ENCODE measurements around the gene CPLANE1. TPM values are rescaled to one million over a fixed set of nuclear protein-coding genes. Genes with fewer than 3 reads are reported as not detected.

CPLANE1 gene
- total and polyA plus RNA-seq, 8 donors = 3.5 to 11.0 (median 7.3) TPM

DNA sequence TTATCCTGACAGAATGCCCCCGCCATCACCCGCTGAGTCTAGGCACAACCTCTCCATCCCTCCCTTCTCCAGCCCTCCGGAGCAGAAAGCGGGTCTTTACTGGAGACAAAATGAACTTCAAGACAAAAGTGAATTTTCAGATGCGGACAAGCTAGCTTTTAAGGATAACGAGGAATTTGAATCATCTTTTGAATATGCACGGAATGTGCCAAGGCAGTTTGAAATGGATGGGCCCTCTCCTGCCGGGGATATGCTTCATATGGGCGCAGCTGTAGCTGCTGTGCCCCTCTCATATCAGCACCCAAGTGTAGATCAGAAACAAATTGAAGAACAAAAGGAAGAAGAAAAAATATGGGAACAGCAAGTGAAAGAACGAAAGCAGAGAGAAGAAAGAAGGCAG, 37.5 kb downstream of the CPLANE1 start:
- no peak for FAIRE-seq
- peaks cover 0 to 19% (median 0%) of the 10 kb centered on the region in 3 donors for H3K36me3 ChIP-seq
- intact Hi-C loops (cut with DNase I) = no loop called here
- no peak for DNase-seq
- H3K4me3 ChIP-seq = no peak overlapping the region
- H3K9me3 ChIP-seq = no peaks in the 10 kb centered on the region
- TF ChIP-seq, protein P1, sequence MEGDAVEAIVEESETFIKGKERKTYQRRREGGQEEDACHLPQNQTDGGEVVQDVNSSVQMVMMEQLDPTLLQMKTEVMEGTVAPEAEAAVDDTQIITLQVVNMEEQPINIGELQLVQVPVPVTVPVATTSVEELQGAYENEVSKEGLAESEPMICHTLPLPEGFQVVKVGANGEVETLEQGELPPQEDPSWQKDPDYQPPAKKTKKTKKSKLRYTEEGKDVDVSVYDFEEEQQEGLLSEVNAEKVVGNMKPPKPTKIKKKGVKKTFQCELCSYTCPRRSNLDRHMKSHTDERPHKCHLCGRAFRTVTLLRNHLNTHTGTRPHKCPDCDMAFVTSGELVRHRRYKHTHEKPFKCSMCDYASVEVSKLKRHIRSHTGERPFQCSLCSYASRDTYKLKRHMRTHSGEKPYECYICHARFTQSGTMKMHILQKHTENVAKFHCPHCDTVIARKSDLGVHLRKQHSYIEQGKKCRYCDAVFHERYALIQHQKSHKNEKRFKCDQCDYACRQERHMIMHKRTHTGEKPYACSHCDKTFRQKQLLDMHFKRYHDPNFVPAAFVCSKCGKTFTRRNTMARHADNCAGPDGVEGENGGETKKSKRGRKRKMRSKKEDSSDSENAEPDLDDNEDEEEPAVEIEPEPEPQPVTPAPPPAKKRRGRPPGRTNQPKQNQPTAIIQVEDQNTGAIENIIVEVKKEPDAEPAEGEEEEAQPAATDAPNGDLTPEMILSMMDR (IDR thresholded peaks at IDR 0.05) = no peak
- H3K27me3 ChIP-seq = no peaks in the 10 kb centered on the region
- H3K4me1 ChIP-seq = no peaks in the 10 kb centered on the region
- 98 to 99% methylated on average over 10 of the region's 10 CpGs for WGBS, 2 donors
- no peak overlapping the region for H3K27ac ChIP-seq
- ATAC-seq = no peak

DNA sequence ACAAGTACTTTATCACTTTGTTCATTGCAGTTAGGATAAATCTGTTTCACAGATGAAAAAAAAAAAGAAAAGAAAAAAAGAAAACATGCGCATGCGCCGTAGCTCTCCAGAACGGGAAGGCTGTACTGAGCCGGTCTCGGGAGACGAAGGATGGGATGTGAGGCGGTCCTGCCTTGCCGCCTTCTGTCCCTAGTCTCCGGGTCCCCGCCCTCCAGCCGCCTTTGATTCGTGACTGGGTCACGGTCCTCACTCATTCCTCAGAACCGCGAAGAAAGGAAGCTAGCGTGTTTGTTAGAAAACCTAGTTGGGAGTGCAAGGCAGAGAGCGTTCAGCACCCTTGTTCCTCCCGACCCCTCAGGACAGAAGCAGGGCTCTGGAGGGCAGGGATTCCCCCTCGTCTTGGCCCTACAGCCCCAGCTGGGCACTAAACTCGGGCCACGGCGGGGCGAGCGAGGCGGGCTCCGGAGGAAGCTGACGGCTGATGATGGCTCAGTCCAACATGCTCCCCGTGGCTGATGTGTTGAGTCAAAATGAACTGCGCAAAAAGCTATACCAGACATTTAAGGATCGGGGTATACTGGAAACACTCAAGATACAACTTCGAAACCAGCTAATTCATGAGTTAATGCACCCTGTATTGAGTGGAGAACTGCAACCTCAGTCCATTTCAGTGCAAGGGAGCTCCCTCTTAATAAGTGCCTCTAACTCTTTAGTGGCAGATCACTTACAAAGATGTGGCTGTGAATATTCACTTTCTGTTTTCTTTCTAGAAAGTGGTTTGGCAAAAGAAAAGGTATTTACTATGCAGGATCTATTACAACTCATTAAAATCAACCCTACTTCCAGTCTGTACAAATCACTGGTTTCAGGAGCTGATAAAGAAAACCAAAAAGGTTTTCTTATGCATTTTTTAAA, 40.0 kb downstream of the CPLANE1 start:
- Histone ChIP-seq H3K4me1 (no peaks in the 10 kb centered on the region), H3K27ac (no peak overlapping the region), H3K4me3 (no peak overlapping the region), H3K36me3 (peaks cover 0 to 11% (median 3%) of the 10 kb centered on the region in 3 donors), H3K27me3 (no peaks in the 10 kb centered on the region), H3K9me3 (no peaks in the 10 kb centered on the region)
- ATAC-seq (peak in 1 of 4 donors; percentile 30), FAIRE-seq (no peak), DNase-seq (no peak)
- WGBS, 2 donors = 91 to 93% methylated on average over 31 to 32 of the region's 32 CpGs
- intact Hi-C loops (cut with DNase I) = no loop called here
- TF ChIP-seq, protein P1 (IDR thresholded peaks at IDR 0.05) = no peak

DNA sequence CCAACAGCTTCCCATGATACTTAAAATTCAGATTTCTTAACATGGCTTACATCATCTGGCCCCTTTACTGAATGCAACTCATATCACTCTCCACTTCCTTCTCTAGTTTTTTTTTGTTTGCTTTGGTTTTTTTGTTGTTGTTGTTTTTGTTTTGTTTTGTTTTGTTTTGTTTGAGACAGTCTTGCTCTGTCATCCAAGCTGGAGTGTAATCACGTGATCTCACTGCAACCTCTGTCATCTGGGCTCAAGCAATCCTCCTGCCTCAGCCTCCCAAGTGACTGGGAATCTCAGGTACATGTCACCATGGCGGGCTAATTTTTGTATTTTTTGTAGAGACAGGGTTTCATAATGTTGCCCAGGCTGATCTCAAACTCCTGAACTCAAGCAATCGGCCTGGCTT, 41.4 kb downstream of the CPLANE1 start:
- Histone ChIP-seq H3K27ac (no peak overlapping the region), H3K36me3 (peaks cover 0 to 4% (median 3%) of the 10 kb centered on the region in 3 donors), H3K4me3 (no peak overlapping the region), H3K4me1 (no peaks in the 10 kb centered on the region), H3K27me3 (no peaks in the 10 kb centered on the region), H3K9me3 (no peaks in the 10 kb centered on the region)
- intact Hi-C loops (cut with DNase I) = no loop called here
- FAIRE-seq = no peak
- no peak for ATAC-seq
- TF ChIP-seq, protein P1 (IDR thresholded peaks at IDR 0.05) = no peak
- 93 to 96% methylated on average over 3 of the region's 3 CpGs for WGBS, 2 donors
- no peak for DNase-seq

DNA sequence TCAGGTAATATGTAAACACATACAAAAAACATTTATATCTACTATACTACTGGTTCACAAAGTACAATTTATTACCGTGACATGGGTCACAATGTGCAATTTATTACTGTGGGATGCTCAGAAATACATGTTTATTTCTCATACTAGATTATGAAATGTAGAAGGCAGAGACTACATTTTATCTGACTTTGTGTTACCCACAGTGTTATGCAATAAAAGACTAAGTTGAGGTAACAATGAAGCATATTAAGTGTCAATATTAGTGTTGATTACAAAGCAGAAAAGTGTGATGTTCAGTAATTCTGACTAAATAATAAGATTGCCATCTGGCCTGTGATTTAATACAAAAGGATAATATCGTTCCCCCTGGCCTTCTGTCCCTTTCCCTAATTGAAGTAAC, 42.4 kb downstream of the CPLANE1 start:
- WGBS, 2 donors = 84 to 91% methylated on average over 2 of the region's 2 CpGs
- TF ChIP-seq, protein P1 (IDR thresholded peaks at IDR 0.05) = no peak
- intact Hi-C loops (cut with DNase I) = no loop called here
- no peaks in the 10 kb centered on the region for H3K9me3 ChIP-seq
- FAIRE-seq = no peak
- peaks cover 0 to 4% (median 3%) of the 10 kb centered on the region in 3 donors for H3K36me3 ChIP-seq
- no peaks in the 10 kb centered on the region for H3K27me3 ChIP-seq
- no peak for ATAC-seq
- no peak for DNase-seq
- H3K27ac ChIP-seq = no peak overlapping the region
- no peaks in the 10 kb centered on the region for H3K4me1 ChIP-seq
- H3K4me3 ChIP-seq = no peak overlapping the region

DNA sequence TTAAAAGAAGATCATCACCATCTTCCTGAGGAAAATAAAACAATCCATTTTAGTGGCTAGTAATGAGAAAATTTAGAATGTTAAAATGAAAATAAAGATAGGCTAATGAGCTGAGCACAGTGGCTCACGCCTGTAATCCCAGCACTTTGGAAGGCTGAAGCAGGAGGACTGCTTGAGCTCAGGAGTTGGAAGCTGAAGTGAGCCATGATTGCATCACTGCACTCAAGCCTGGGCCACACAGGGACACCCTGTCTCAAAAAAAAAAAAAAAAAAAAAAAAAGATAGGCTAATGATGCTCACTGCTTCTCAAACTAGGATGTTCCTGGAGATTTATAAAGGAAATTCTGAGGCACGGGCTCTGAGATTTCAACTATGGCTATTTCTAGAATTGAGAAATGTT, 50.3 kb downstream of the CPLANE1 start:
- TF ChIP-seq, protein P1 (IDR thresholded peaks at IDR 0.05) = no peak
- WGBS, 2 donors = 96 to 100% methylated on average over 2 of the region's 2 CpGs
- FAIRE-seq = no peak

More for the DNA sequence above, 50.3 kb downstream of the CPLANE1 start:
- Histone ChIP-seq H3K27ac (no peak overlapping the region), H3K9me3 (no peaks in the 10 kb centered on the region), H3K4me3 (no peak overlapping the region), H3K36me3 (peaks cover 0 to 9% (median 0%) of the 10 kb centered on the region in 3 donors), H3K27me3 (no peaks in the 10 kb centered on the region), H3K4me1 (no peaks in the 10 kb centered on the region)
- intact Hi-C loops (cut with DNase I) = no loop called here
- DNase-seq = no peak
- no peak for ATAC-seq
